GM18861 (cell line): ENCODE results near the gene UGT2A2.

Source experiments
- ATAC-seq: cut with Tn5 transposase; IDR thresholded peaks from one replicate; pipeline ENCODE4 v1.9.1; 2021; ENCODE audit not compliant: unreplicated experiment

Gene UGT2A2

GRCh38 chr4:69577245-69577644 is 62.2 kb downstream of the UGT2A2 start:
- ATAC-seq = no peak

DNA sequence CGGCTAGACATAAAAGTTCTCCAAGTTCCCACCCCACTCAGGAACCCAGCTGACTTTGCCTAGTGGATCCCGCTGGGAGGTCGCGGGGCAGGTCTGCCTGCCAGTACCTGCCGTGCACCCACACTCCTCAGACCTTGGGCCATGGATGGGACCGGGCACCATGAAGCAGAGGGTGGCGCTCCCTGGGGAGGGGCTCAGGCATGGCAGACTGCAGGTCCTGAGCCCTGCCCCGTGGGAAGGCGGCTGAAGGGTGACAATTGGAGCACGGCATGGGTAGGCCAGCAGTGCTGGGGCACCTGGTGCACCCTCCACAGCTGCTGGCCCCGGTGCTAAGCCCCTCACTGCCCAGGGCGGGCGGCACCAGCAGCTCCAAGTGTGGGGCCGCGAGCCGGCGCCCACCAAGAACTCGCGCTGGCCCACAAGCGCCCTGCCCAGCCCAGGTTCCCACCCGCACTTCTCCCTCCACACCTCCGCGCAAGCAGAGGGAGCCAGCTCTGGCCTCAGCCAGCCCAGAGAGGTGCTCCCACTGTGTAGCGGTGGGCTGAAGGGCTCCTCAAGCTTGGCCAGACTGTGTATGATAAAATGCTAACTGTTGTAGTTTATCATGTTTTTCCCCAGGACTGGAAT is 63.1 kb downstream of the UGT2A2 start:
- no peak for ATAC-seq

DNA sequence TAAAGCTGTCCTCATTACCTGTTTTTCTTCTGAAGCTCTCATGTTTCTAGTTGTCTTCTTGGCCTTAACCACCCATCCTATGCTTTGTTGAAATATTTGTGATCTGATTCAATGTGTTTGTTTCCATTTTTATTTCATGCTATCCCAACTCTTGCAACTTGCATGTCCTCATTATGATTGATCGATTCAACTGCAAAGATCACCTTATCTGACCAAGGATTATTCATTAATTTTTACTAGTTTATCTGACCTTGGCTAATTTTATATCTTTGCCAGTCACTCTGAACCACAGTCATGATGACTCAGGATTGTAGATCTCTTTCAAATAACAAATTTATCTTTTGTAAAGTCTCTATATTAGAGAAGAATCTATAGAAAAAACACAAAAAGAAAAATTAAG is 70.7 kb downstream of the UGT2A2 start:
- no peak for ATAC-seq

GRCh38 chr4:69563424-69563823 is 76.0 kb downstream of the UGT2A2 start:
- no peak for ATAC-seq

- no peak for ATAC-seq
Observed at GRCh38 chr4:69549651-69550050, 89.8 kb downstream of the UGT2A2 start.

DNA sequence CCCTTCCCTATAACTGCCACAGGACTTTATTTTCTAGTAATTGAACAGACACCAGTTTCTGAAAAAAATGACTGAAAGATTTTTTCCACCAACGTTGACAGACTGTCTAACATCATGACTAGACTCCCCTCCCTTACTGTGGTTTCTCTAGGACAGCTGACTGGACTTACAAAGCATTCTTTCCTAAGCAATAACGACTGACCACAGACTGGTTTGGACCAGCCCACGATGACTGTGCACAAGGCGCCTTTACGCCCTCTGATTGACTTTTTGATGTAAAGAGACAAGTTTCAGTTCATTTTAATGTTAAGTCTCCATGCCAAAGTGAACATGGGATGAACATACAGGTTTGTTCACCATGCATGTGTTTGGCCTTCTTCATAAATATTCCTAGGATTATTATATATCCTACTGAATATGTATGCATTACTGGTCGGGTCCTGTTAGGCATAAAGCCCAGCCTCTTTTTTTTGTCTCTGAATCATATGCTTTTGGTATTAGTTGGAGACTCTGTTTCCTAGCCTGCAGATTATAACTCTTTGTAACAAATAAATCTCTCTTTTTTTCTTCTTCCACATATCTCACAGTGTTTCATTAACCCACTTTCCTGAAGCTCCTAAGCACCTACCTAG is 93.2 kb downstream of the UGT2A2 start:
- ATAC-seq = no peak
